Measurements from ENCODE around the gene KIFAP3. TPM values are rescaled to one million over a fixed set of nuclear protein-coding genes. Genes with fewer than 3 reads are reported as not detected.

KIFAP3 gene
- total RNA-seq, 3 donors from 2014 or later: 22.5 to 42.8 (median 36.2) TPM

DNA sequence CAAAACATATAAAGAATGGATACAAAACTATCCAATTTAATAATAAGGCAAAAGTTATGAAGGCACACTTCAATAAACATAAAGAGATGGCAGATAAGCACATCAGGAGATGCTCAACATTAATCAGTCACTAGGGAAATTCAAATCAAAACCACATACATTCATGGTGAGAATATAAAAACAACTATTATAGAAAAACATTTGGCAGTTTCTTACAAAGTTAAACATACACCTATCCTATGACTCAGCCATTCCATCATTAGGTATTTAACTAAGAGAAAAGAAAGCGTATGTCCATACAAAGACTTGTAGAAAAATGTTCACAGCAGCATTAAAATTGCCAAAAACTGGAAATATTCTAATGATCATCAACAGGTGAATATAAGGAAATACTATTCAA lies 44.3 kb downstream of the KIFAP3 start:
- no peak for ATAC-seq
- H3K4me3 ChIP-seq: no peak overlapping the region
- intact Hi-C loops (cut with DNase I, micrococcal nuclease): no loop called here

DNA sequence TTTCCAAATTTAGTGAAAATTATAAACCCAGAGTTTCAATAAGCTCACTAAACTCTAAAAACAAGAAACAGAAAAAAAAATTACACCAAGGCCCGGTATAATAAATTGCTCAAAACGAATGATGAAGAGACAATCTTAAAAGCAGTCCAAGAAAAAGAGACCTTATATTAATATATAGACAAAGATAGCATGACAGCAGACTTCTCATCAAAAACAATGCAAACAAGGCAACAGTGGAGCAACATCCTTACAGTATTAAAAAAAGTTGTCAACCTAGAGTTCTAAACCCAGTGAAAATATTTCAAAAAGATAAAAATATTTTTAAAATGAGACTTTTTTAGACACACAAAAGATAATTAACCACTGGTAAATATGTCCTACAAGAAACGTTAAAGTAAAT lies 46.7 kb downstream of the KIFAP3 start:
- DNase-seq: no peak
- Histone ChIP-seq H3K9me3 (peaks cover 12% of the 10 kb centered on the region), H3K4me3 (no peak overlapping the region), H3K4me1 (ENCODE audit: low read depth) (no peaks in the 10 kb centered on the region), H3K36me3 (ENCODE audit: low read depth) (no peaks in the 10 kb centered on the region)
- no peak for ATAC-seq
- intact Hi-C loops (cut with DNase I, micrococcal nuclease): no loop called here
- TF ChIP-seq, protein P1, sequence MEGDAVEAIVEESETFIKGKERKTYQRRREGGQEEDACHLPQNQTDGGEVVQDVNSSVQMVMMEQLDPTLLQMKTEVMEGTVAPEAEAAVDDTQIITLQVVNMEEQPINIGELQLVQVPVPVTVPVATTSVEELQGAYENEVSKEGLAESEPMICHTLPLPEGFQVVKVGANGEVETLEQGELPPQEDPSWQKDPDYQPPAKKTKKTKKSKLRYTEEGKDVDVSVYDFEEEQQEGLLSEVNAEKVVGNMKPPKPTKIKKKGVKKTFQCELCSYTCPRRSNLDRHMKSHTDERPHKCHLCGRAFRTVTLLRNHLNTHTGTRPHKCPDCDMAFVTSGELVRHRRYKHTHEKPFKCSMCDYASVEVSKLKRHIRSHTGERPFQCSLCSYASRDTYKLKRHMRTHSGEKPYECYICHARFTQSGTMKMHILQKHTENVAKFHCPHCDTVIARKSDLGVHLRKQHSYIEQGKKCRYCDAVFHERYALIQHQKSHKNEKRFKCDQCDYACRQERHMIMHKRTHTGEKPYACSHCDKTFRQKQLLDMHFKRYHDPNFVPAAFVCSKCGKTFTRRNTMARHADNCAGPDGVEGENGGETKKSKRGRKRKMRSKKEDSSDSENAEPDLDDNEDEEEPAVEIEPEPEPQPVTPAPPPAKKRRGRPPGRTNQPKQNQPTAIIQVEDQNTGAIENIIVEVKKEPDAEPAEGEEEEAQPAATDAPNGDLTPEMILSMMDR (IDR thresholded peaks at IDR 0.05): no peak

More for the DNA sequence above, 44.3 kb downstream of the KIFAP3 start:
- Histone ChIP-seq H3K36me3 (ENCODE audit: low read depth) (no peaks in the 10 kb centered on the region), H3K9me3 (peaks cover 12% of the 10 kb centered on the region), H3K4me1 (ENCODE audit: low read depth) (no peaks in the 10 kb centered on the region)
- TF ChIP-seq, protein P1 (IDR thresholded peaks at IDR 0.05): no peak
- no peak for DNase-seq

DNA sequence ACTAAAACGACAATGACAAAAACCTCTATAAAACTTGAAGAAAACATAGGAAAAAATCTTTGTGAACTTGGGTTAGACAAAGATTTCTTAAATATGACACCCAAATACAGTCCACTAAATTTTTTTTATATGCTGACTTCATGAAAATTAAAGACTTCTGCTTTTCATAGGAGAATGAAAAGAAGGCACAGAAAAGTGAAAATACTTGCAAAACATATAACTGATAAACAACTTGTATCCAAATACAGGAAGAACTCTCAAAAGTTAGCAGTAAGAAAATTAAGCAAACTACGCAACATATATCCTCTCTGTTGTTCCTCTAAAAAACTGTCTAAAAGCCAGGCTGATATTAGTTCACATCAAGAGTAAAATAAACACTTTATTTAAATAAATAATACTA lies 53.6 kb downstream of the KIFAP3 start:
- H3K9me3 ChIP-seq: no peaks in the 10 kb centered on the region
- TF ChIP-seq, protein P1 (IDR thresholded peaks at IDR 0.05): no peak
- H3K36me3 ChIP-seq (ENCODE audit: low read depth): no peaks in the 10 kb centered on the region
- H3K4me3 ChIP-seq: no peak overlapping the region
- intact Hi-C loops (cut with DNase I, micrococcal nuclease): no loop called here
- no peak for ATAC-seq
- no peak for DNase-seq
- no peaks in the 10 kb centered on the region for H3K4me1 ChIP-seq (ENCODE audit: low read depth)

DNA sequence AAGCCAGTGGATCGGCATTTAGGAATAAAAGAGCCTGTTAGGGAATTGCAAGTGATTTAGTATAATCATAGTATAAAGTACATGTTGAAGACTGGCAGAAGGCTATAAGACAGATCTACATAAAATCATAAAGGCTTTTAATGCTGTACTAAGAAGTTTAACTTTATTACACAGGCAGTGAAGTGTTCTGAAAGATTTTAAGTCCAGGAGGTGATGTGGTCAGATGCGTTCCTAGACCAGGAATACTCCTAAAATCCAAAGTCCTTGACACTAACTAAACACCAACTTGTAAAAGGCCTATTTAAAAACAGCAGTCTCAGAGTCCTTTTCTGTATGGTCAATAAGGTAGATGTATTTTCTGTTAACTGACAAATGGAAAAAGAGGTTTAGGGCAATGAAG lies 57.0 kb downstream of the KIFAP3 start:
- intact Hi-C loops (cut with DNase I, micrococcal nuclease): no loop called here
- H3K4me1 ChIP-seq (ENCODE audit: low read depth): no peaks in the 10 kb centered on the region
- H3K36me3 ChIP-seq (ENCODE audit: low read depth): no peaks in the 10 kb centered on the region
- TF ChIP-seq, protein P1 (IDR thresholded peaks at IDR 0.05): no peak
- H3K9me3 ChIP-seq: no peaks in the 10 kb centered on the region
- DNase-seq (no peak), ATAC-seq (peak; percentile 16)
- H3K4me3 ChIP-seq: no peak overlapping the region

DNA sequence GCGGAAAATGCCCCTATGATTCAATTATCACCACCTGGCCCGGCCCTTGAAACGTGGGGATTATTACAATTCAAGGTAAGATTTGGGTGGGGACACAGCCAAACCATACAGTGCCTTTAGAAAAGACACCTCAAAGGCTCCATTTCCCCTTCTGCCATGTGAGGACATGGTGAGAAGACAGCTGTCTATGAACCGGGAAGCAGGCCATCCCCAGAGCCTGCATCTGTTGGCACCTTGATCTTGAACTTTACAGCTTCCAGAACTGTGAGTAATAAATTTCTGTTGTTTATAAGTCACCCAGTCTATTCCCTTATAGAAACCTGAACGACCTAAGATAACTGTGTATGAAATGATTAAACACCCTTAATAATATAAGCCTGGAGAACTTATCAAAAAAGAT lies 61.6 kb downstream of the KIFAP3 start:
- Histone ChIP-seq H3K36me3 (ENCODE audit: low read depth) (no peaks in the 10 kb centered on the region), H3K9me3 (no peaks in the 10 kb centered on the region), H3K4me1 (ENCODE audit: low read depth) (no peaks in the 10 kb centered on the region), H3K4me3 (no peak overlapping the region)
- DNase-seq (no peak), ATAC-seq (no peak)
- TF ChIP-seq, protein P1 (IDR thresholded peaks at IDR 0.05): no peak
- intact Hi-C loops (cut with DNase I, micrococcal nuclease): no loop called here

DNA sequence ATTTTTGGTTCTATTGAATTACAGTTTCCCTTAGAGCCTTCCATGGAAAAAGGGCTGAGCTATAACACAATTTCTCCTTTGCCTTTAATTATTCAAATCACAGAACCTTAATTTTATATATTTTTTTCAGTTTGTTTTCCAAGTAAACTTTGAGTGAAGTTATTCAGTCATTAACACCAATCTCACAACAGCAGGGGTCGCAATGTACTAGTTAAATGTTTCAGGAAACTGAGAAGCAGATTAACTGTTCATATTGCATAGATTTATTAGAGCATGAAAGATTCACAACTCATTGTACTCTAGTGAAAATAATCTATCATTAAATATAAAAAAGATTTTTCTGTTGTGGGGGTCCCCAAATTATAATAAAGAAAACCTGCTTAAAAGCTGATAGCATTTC lies 64.1 kb downstream of the KIFAP3 start:
- H3K4me1 ChIP-seq (ENCODE audit: low read depth): no peaks in the 10 kb centered on the region
- DNase-seq (peak in 1 of 3 donors; percentile 83), ATAC-seq (no peak)
- TF ChIP-seq, protein P1 (IDR thresholded peaks at IDR 0.05): no peak
- H3K4me3 ChIP-seq: no peak overlapping the region
- intact Hi-C loops (cut with DNase I, micrococcal nuclease): no loop called here
- H3K36me3 ChIP-seq (ENCODE audit: low read depth): no peaks in the 10 kb centered on the region
- no peaks in the 10 kb centered on the region for H3K9me3 ChIP-seq
